Naive thymus-derived CD4-positive, alpha-beta T cell (primary cell): Measurements from ENCODE around the gene MGAT3. TPM values are rescaled to one million over a fixed set of nuclear protein-coding genes. Genes with fewer than 3 reads are reported as not detected.

ENCODE experiments used
- ATAC-seq: fragments of 150-1000 bp; cut with Tn5 transposase; 2 replicates; pipeline ENCODE4 v1.10.0; 2021; ENCODE audit warnings: mild to moderate bottlenecking, moderate library complexity
- CTCF ChIA-PET: fragments of 350-600 bp; sonication (Branson Sonifier 250); formaldehyde crosslinking; loops from one replicate; lab custom pipeline; 2021; ENCODE audit warnings: antibody characterized with exemption; lab: Charles Lee
- POLR2A ChIA-PET: fragments of 350-600 bp; sonication (Branson Sonifier 250); formaldehyde crosslinking; loops from one replicate; lab custom pipeline; 2021; ENCODE audit warnings: antibody characterized with exemption, inconsistent platforms; lab: Charles Lee
- DNase-seq, 9 donors: peaks; one replicate each; pipeline versions ENCODE4 v3.0.0 to v3.0.0-alpha.2; 2020 to 2022; ENCODE audit warnings: mixed read lengths in 1 of 9
- H3K27ac ChIP-seq: one replicate; pipeline ENCODE4 v1.7.0; 2013; ENCODE audit warnings: mild to moderate bottlenecking, low read depth, low read length, moderate library complexity
- H3K27me3 ChIP-seq, 2 donors: one replicate each; pipeline ENCODE4 v1.7.0; 2013; ENCODE audit warnings: low read length in 2 of 2, mild to moderate bottlenecking in 2 of 2, moderate library complexity in 2 of 2; ENCODE audit not compliant: control insufficient read depth in 2 of 2, insufficient read depth in 2 of 2
- H3K36me3 ChIP-seq, 3 experiments: 1 replicate in 2 of 3; 2 replicates in 1 of 3; pipeline ENCODE4 v1.7.0; 2013; ENCODE audit warnings: low read length in 3 of 3, mild to moderate bottlenecking in 3 of 3, moderate library complexity in 1 of 3; ENCODE audit not compliant: insufficient read depth in 3 of 3, control insufficient read depth in 2 of 3
- H3K4me1 ChIP-seq, 2 donors: one replicate each; pipeline ENCODE4 v1.7.0; 2013; ENCODE audit warnings: low read length in 2 of 2, mild to moderate bottlenecking in 2 of 2, moderate library complexity in 1 of 2; ENCODE audit not compliant: control insufficient read depth in 2 of 2, insufficient read depth in 2 of 2
- H3K4me3 ChIP-seq: 2 replicates; pipeline ENCODE4 v1.7.0; 2013; ENCODE audit warnings: mild to moderate bottlenecking, low read length
- H3K9me3 ChIP-seq, 3 experiments: 1 replicate in 2 of 3; 2 replicates in 1 of 3; pipeline ENCODE4 v1.7.0; 2013; ENCODE audit warnings: low read length in 3 of 3; ENCODE audit not compliant: control insufficient read depth in 2 of 3
- H3K27ac Mint-ChIP-seq, 9 donors: one replicate each; pipeline ENCODE4 v1.8.0; 2020 to 2022; ENCODE audit warnings: mixed read lengths in 9 of 9, mild to moderate bottlenecking in 8 of 9, moderate library complexity in 5 of 9, inconsistent platforms in 2 of 9
- H3K27me3 Mint-ChIP-seq, 5 donors: one replicate each; pipeline ENCODE4 v1.8.0; 2021 to 2022; ENCODE audit warnings: mixed read lengths in 5 of 5, mild to moderate bottlenecking in 1 of 5
- H3K36me3 Mint-ChIP-seq, 5 donors: one replicate each; pipeline ENCODE4 v1.8.0; 2020 to 2022; ENCODE audit warnings: mixed read lengths in 5 of 5, mild to moderate bottlenecking in 3 of 5, inconsistent platforms in 1 of 5
- H3K4me1 Mint-ChIP-seq, 7 donors: one replicate each; pipeline ENCODE4 v1.8.0; 2020 to 2022; ENCODE audit warnings: mixed read lengths in 7 of 7, mild to moderate bottlenecking in 3 of 7, inconsistent platforms in 1 of 7
- H3K4me3 Mint-ChIP-seq, 10 donors: one replicate each; pipeline ENCODE4 v1.8.0; 2020 to 2022; ENCODE audit warnings: mild to moderate bottlenecking in 10 of 10, mixed read lengths in 10 of 10, moderate library complexity in 6 of 10, inconsistent platforms in 2 of 10
- H3K9me3 Mint-ChIP-seq, 11 donors: one replicate each; pipeline ENCODE4 v1.8.0; 2020 to 2022; ENCODE audit warnings: mixed read lengths in 11 of 11, mild to moderate bottlenecking in 4 of 11, inconsistent platforms in 1 of 11, moderate library complexity in 1 of 11
- intact Hi-C, 2 donors: fragments of 100-400 bp; cut with micrococcal nuclease; formaldehyde crosslinking; loops; one replicate each; pipeline ENCODE4 v1.15.1; 2023
- polyA plus RNA-seq, 2 donors: library from polyadenylated mRNA; unstranded; fragments of 300-500 nt; fragmentation: Illumina TruSeq; gene quantifications; one replicate each; pipeline ENCODE4 v1.2.3, GENCODE V29; 2021
- total RNA-seq, 6 experiments: library from RNA in 5 of 6; stranded (reverse) in 5 of 6; gene quantifications; 1 replicate in 5 of 6; 2 replicates in 1 of 6; pipeline ENCODE4 v1.2.3 and lab custom pipeline; 2021 to 2026

The MGAT3 gene
- total and polyA plus RNA-seq, 7 experiments from 2014 or later, result 0.57 to 3.2 (median 1.0) TPM; not detected in 2

- Histone ChIP-seq H3K27me3 (no peaks in the 10 kb centered on the region), H3K27ac (no peak overlapping the region), H3K4me3 (no peak overlapping the region), H3K9me3 (no peaks in the 10 kb centered on the region), H3K36me3 (no peaks in the 10 kb centered on the region), H3K4me1 (peaks cover 9 to 10% of the 10 kb centered on the region in 2 donors)
- H3K27me3 Mint-ChIP-seq, result peaks cover 0 to 2% (median 0%) of the 10 kb centered on the region in 5 donors
- H3K4me1 Mint-ChIP-seq, result peaks cover 8 to 29% (median 12%) of the 10 kb centered on the region in 7 donors
- no peaks in the 10 kb centered on the region for H3K9me3 Mint-ChIP-seq
- intact Hi-C loops, result no loop called here
- no peaks in the 10 kb centered on the region for H3K36me3 Mint-ChIP-seq
- H3K27ac Mint-ChIP-seq, result peak overlapping the region in 2 of 9 donors; percentile 13 to 16
- ATAC-seq (no peak), DNase-seq (no peak)
- no peak overlapping the region for H3K4me3 Mint-ChIP-seq
- ChIA-PET CTCF (interaction anchor here (0.6 kb wide), 1 partner anchor 113 kb away, joined by 3 read pairs; no protein-coding TSS in a partner anchor), POLR2A (no interaction called here)
These were observed 10.6 kb downstream of the MGAT3 start for GRCh38 chr22:39467390-39467895.

DNA sequence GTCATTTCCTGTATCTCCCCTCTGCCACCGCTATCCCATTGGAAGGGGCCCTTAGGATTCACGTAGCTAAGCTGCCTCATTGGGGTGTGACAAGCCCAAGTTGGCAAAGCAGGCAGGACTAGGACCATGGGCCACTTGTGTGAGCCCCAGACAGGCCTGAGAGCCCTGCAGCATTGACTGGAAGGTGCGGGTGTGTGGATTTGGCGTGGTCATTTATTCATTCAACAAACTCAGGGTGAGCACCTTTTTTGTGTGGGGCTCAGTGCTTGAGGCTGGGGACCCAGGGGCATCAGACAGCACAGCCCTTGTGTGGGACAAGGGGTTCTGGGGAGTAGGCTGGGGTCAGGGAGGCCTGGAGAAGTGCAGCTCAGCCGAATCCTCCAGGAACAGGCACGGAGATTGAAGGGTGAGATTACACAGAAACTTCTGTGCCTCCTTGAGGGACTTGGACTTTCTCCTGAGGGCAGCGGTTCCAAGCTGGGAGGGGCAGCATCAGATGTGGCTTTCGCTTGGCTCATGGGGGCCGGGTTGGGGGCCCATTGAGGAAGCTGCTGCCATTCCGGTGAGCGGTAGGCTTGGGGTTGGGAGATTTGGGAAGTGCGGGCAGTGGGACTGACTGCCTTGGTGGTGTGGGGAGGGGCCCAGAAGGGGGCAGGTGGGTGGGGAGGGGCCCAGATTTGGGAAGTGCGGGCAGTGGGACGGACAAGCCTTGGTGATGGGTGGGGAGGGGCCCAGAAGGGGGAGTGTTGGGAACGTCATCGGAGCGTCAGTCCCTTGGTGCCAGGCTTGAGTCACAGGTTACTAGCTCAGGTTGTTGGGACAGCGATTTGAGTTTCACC, 11.9 kb downstream of the MGAT3 start:
- Histone ChIP-seq H3K4me3 (no peak overlapping the region), H3K4me1 (peaks cover 9 to 15% of the 10 kb centered on the region in 2 donors), H3K9me3 (no peaks in the 10 kb centered on the region), H3K27ac (no peak overlapping the region), H3K36me3 (no peaks in the 10 kb centered on the region), H3K27me3 (no peaks in the 10 kb centered on the region)
- peak; percentile 31 for ATAC-seq
- POLR2A ChIA-PET, result no interaction called here
- H3K9me3 Mint-ChIP-seq, result no peaks in the 10 kb centered on the region
- intact Hi-C loops, result no loop called here
- peaks cover 8 to 36% (median 19%) of the 10 kb centered on the region in 7 donors for H3K4me1 Mint-ChIP-seq
- H3K27ac Mint-ChIP-seq, result peak overlapping the region in 3 of 9 donors; percentile 10 to 78 (median 21)
- CTCF ChIA-PET, result no interaction called here
- H3K27me3 Mint-ChIP-seq, result peaks cover 0 to 2% (median 0%) of the 10 kb centered on the region in 5 donors
- H3K4me3 Mint-ChIP-seq, result no peak overlapping the region
- no peaks in the 10 kb centered on the region for H3K36me3 Mint-ChIP-seq
- no peak for DNase-seq

GRCh38 chr22:39469326-39469680, 12.5 kb downstream of the MGAT3 start:
- DNase-seq (no peak), ATAC-seq (no peak)
- Histone ChIP-seq H3K27me3 (no peaks in the 10 kb centered on the region), H3K4me3 (no peak overlapping the region), H3K9me3 (no peaks in the 10 kb centered on the region), H3K36me3 (no peaks in the 10 kb centered on the region), H3K4me1 (peaks cover 9 to 15% of the 10 kb centered on the region in 2 donors), H3K27ac (no peak overlapping the region)
- Mint-ChIP-seq H3K4me3 (no peak overlapping the region), H3K4me1 (peaks cover 8 to 36% (median 19%) of the 10 kb centered on the region in 7 donors), H3K27me3 (peaks cover 0 to 2% (median 0%) of the 10 kb centered on the region in 5 donors), H3K9me3 (no peaks in the 10 kb centered on the region), H3K36me3 (no peaks in the 10 kb centered on the region), H3K27ac (no peak overlapping the region)
- intact Hi-C loops, result no loop called here
- POLR2A ChIA-PET, result no interaction called here
- CTCF ChIA-PET, result no interaction called here

DNA sequence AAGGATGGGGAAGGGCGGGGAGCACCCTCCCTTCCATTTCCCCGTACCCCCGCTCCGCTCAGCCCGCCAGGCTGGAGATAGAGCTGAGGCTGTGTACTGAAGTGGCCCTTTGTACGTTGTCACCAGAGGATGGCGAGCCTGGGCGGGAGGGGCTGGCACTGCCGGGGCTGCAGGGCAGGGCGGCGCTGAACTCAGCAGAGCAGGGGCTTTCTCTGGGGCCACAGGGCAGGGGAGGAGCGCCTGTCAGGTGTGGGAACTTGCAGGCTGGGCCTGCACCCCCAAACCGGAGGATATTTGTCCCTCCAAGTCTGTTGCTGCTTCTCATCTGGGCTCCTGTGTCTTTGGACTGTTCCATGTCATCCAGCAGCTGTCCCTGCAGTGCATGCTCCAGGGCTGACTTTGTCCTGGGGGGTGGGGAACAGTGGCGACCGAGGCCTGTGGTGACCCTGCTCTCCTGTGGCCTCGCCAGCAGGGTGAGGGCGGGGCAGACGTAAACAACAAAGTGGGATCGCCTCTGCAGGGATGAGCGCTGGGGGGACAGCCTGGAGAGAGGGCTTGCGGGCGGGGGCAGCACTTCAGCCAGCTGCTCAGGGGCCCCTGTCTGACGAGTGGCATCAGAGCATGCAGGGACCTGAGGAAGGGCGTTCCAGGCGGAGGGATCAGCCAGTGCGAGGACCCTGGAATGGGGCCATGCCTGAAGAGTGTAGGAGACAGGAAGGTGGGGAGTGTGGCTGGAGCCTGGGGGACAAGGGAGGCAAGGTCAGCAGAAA, 13.1 kb downstream of the MGAT3 start:
- peaks cover 9 to 15% of the 10 kb centered on the region in 2 donors for H3K4me1 ChIP-seq
- Mint-ChIP-seq H3K4me3 (peak overlapping the region in 1 of 10 donors; percentile 63), H3K4me1 (peaks cover 8 to 36% (median 19%) of the 10 kb centered on the region in 7 donors), H3K9me3 (no peaks in the 10 kb centered on the region), H3K27me3 (peaks cover 0 to 2% (median 0%) of the 10 kb centered on the region in 5 donors), H3K36me3 (no peaks in the 10 kb centered on the region), H3K27ac (peak overlapping the region in 2 of 9 donors; percentile 45 to 47)
- no peak overlapping the region for H3K4me3 ChIP-seq
- ChIA-PET POLR2A (no interaction called here), CTCF (no interaction called here)
- intact Hi-C loops, result loop anchor here in 1 of 2 donors (5.0 kb wide), 1 partner anchor 33 kb away; no protein-coding TSS in a partner anchor
- no peaks in the 10 kb centered on the region for H3K9me3 ChIP-seq
- no peaks in the 10 kb centered on the region for H3K27me3 ChIP-seq
- H3K36me3 ChIP-seq, result no peaks in the 10 kb centered on the region
- no peak overlapping the region for H3K27ac ChIP-seq
- ATAC-seq (no peak), DNase-seq (no peak)

- no peaks in the 10 kb centered on the region for H3K27me3 ChIP-seq
- ATAC-seq (no peak), DNase-seq (no peak)
- Mint-ChIP-seq H3K4me1 (peaks cover 8 to 36% (median 19%) of the 10 kb centered on the region in 7 donors), H3K27ac (peak overlapping the region in 2 of 9 donors; percentile 45 to 47), H3K36me3 (no peaks in the 10 kb centered on the region), H3K4me3 (peak overlapping the region in 1 of 10 donors; percentile 63), H3K9me3 (no peaks in the 10 kb centered on the region), H3K27me3 (peaks cover 0 to 2% (median 0%) of the 10 kb centered on the region in 5 donors)
- no peak overlapping the region for H3K27ac ChIP-seq
- no peaks in the 10 kb centered on the region for H3K9me3 ChIP-seq
- H3K4me3 ChIP-seq, result no peak overlapping the region
- ChIA-PET POLR2A (no interaction called here), CTCF (no interaction called here)
- intact Hi-C loops, result loop anchor here in 1 of 2 donors (5.0 kb wide), 1 partner anchor 33 kb away; no protein-coding TSS in a partner anchor
- H3K36me3 ChIP-seq, result no peaks in the 10 kb centered on the region
- H3K4me1 ChIP-seq, result peaks cover 9 to 15% of the 10 kb centered on the region in 2 donors
These were observed 13.9 kb downstream of the MGAT3 start for GRCh38 chr22:39470451-39471291.
